GM21526 (cell line): ENCODE measurements around the gene UBR4.

ENCODE experiments used
- ATAC-seq: cut with Tn5 transposase; IDR thresholded peaks from one replicate; pipeline ENCODE4 v1.9.1; 2021; ENCODE audit warnings: moderate library complexity; ENCODE audit not compliant: unreplicated experiment, low FRiP score

UBR4 gene

DNA sequence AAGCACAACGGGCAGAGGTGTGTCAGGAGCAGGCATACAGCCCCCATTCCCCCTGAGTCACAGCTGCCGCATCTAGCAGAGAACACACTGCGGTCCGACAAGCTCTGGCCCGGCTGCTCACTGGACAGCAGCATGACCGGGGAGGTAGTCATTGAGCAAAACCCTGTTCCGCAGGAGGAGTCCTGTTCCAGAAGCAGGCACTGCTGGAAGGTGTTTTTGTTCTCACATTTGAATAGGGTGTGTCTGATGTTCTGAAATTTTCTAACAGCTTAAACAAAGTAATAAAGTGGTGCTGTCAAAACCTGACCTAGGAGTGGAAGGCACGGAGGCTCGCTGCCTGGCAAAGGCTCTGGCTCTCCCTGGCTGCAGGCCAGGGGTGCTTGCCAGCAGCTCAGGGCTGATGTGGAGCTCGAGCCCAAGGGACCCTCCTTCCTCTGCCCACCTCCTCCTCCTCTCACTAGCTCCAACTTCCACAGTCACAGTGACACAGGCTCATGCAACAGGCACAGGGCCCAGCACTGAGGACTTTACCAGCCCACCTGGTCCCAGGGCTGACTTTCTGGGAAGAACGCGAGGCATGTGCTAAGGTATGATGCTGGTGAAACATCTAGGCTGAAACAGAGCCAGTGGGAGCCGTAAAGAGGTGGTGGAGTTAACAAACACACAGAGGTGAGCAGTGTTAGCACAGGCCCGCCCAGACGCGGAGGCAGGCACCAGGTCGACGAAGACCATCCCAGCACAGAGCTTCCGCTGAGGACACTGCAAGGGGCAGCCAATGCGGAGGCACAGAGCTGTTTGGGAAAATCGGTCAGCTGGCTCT, 135.0 kb downstream of the UBR4 start:
- no peak for ATAC-seq

DNA sequence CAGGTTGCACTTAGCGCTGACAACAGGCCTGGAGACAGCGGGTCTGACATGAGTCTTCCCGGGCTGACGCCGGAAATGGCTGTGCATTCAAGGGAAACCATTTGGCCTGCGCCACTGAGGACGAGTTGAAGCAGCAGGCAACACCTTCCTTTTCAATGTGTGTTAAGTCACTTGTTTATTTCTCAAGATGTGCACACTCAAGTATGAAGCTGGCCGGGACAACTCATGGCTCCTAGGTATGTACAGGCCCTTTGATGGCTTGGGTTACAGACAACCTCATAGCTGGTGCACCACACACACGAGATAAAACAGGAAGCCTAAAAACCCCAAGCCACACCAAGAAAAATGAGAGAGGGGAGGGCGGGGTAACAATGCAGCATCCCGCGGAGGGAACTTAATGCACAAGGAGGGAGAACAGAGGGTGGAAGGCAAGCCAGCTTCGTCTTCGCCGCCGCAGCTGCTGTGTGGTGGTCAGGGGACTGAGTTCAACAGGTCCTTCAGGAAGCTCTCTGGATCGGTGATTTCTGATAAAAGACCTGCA, 135.6 kb downstream of the UBR4 start:
- ATAC-seq: no peak

- ATAC-seq: no peak
Measured at GRCh38 chr1:19073311-19074186, 136.5 kb downstream of the UBR4 start.

DNA sequence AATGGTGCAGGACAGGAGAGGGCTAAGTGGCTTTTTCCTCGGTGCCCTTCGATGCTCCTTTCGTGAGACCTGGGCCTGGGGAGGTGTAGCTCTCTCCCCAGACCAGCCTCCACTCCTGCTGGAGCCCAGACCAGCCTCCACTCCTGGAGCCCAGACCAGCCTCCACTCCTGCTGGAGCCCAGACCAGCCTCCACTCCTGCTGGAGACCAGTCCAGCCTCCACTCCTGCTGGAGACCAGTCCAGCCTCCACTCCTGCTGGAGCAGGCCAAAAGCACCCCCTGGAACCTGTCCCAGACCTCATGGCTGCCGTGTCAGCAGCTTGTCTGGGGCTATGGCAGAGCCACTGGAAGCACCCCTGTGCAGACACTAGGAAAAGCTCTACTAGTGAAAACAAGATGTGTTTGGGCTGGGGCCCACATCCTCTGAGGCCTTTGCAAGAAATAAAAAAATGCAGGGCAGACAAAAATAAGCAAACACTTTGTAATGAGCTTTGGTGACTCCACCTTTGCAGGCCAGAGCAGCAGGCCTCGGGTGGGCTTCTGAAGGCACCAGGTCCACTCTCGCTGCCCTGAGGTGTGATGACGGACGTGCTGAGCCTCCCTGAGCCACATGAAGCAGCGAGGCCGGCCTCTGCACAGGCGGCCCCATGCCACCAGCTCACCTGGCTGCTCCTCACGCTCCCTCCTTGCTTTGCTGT, 137.6 kb downstream of the UBR4 start:
- no peak for ATAC-seq

DNA sequence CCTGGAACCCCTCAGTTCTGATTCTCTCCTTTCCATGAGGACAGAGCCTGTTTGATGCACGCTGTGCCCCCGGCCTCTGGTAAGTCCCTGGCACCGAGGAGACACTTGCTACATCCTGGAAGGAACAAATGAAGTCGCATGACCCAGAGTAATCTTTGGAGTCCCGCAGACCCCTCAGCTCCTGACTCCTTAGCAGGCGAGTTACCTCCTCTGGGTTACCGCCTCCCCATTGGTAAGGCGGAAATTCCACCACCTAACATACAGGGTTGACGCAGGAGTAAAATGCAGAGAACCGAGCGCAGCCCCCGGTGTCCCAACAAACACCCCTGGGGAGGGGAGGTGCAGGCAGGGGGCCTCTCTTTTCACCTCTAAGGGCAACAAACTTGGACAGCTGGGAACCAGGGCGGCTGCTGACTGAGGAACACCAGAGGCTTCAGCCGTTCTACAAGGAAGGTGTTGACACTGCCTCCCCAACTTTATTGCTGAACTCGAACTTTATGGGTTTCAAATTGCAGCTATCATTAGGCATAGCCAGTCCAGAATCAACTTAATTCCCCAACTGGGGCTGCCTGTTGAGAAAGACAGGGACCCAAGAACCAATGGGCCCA, 138.3 kb downstream of the UBR4 start:
- no peak for ATAC-seq

GRCh38 chr1:19070891-19071621, 139.0 kb downstream of the UBR4 start:
- ATAC-seq: no peak

GRCh38 chr1:19070197-19070651, 139.8 kb downstream of the UBR4 start:
- ATAC-seq: no peak

GRCh38 chr1:19068639-19069276, 141.3 kb downstream of the UBR4 start:
- no peak for ATAC-seq

DNA sequence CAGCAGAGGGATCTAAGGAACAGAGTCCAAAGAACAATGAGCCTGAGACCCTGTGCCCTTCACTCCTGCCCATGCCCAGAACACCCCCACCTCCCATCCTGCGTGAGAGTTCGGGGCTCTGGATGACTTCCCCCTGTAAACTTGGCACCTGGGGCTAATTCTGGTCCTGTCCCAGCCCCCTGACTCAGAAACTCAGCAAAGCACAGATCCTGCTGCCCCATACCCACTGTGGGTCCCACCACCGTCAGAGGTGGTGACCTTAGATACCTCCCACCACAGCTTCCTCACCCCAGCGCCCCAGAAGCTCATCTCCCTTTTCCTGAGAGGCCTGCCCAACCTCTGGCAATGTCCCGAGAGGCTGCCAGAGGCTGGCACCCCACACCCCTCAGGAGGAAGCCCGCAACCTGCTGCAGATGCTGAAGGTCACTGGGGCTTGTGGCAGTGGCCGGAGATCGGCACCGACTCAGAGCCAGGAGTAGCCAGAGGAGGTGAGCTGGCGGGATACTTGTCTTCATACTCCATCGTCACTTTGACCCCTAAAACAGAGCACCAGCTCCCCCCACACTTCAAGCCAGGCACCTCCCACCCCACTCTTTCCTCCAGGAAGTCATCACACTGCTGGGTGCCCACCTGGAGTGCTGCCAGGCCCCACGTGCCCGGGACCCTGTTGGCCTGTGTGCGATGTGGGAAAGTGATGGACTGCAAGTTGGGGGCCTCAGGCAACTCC, 142.0 kb downstream of the UBR4 start:
- no peak for ATAC-seq

DNA sequence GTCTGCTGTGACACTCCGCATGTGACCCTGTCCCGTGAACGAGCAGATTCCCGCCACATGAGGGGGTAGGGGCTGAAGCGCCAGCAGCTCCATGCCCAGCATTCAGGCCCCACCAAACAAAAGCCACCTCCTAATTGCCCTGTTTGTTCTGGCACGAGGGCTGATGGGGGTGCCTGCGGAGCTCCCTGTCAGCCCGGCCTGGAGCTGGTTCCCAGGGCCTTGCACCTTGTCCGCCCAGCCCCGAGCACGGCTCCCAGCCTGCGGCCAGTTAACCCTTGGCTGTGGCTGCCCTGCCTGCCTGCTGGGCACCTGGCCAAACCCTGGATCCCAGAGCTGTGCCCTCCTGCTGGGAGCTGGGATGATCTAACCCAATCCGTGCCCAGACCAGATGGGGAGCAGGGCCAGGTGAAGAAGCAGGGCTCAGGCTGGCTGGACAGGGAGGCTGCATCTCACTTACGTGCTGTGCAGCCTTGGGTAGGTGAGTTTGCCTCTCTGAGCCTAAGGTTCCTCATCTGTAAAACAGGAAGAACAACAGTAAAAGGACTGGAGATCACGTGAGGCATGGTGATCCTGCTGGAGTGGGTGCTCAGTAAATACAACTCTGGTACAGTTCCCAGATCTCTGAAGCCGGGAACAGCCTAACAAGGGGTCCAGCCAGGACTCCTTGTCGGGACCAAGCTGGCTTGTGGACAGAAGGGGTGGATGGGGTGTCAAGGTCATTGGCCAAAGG, 142.7 kb downstream of the UBR4 start:
- ATAC-seq: no peak

GRCh38 chr1:19066874-19067181, 143.2 kb downstream of the UBR4 start:
- no peak for ATAC-seq

- ATAC-seq: no peak
Measured at GRCh38 chr1:19066248-19066873, 143.7 kb downstream of the UBR4 start.

- ATAC-seq: no peak
Measured at GRCh38 chr1:19065526-19066247, 144.4 kb downstream of the UBR4 start.

- no peak for ATAC-seq
Measured at GRCh38 chr1:19064906-19065450, 145.1 kb downstream of the UBR4 start.

- ATAC-seq: no peak
Measured at GRCh38 chr1:19063122-19063521, 146.9 kb downstream of the UBR4 start.

DNA sequence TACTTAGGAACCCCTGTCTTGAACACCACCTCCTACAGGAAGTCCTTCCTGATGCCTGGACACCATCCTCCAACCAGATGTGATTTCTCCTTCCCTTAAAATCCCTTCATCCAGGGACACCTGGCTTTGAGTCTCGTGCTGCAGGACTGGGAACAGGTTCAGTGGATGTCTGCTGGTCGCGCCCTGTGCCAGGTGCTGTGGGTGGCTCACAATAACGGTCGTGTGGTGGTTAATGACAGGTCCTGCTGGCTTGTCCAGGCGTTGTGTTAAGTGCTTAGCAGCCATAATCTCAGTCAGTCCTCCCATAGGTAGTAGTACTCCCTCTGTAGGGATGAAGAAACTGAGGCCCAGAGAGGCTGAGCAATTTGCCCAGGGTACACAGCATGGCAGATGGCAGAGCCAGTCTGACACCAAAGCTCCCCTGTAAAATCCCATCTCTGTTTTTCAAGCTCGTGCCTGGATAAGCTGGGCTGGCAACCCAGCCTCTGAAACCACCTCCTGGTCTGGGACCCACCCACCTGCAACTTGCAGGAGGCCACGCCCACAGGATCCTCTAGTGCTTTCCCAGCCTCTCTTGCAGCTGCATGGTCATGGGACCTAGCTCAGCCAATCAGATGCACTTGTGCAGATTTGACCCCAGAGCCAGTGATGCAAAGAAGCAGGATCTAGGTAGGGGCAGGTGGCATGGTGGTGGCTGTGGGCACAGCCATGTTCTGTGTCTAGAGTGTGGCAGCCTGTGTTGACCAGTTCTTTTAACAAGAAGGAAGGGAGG, 147.6 kb downstream of the UBR4 start:
- no peak for ATAC-seq
